ENCODE data around the gene NEAT1. TPM values are rescaled to one million over a fixed set of nuclear protein-coding genes. Genes with fewer than 3 reads are reported as not detected.
A peak's percentile ranks its signal among the peaks of the same experiment; 100 is the strongest.

The NEAT1 gene
- total RNA-seq, 1 experiment from 2014 or later: 564 TPM

DNA sequence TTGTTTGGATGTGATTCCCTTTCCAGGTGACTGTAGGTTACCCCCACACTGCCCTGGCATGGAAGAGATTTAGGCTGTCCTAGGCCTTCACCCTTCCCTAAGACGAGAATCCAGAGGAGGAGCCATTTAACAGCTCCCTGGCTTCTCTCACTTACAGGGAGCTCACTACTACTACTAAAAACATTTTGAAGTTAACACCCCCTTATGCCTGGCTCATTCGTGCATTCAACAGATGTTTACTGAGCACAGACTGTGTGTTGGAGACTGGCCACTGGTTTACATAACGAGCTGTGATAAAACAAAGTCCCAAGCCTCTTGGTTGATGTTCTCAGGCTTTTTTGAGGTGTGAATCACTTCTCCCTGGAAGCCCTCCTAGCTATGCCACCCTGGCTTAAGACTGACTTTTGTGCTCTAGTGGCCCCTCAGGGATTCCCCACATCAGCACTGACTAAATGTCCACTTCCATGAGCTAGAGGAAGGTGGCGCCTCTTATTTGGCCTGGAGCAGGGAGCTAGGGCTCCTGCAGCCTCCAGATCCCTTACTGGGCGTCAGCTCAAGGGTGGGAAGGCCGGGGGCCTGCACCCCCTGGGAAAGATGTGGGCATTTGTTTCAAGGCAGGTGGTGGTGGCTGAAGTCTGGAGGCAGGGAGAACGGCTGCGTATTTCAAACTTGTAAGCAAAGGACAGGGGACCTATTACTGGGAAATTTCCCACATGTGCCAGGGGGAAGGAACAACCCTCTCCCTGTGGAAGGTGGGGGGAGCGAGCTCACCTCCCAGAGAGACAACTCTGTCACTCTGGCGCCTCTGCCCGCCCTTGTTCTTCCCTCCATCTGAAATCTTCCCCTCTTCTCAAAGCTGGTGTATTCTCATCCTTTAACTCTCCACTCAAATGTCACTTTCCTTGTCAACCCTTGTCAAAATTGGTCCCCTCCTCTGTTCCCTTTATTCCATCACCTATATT is 56.9 kb downstream of the NEAT1 start:
- Histone ChIP-seq H3K36me3 (ENCODE audit: control insufficient read depth in 1 of 2, insufficient read depth in 2 of 2, low read length in 2 of 2) (no peaks in the 10 kb centered on the region), H3K27ac (ENCODE audit: low read depth, low read length) (peak overlapping the region; percentile 97), H4K20me1 (ENCODE audit: insufficient read depth) (no peaks in the 10 kb centered on the region), H3K9me2 (ENCODE audit: insufficient read depth) (no peaks in the 10 kb centered on the region), H3K9me3 (ENCODE audit: control insufficient read depth in 1 of 2, insufficient read depth in 1 of 2, low read depth in 1 of 2, low read length in 2 of 2) (no peaks in the 10 kb centered on the region), H3K4me2 (ENCODE audit: low read length) (peak overlapping the region; percentile 10), H3K27me3 (ENCODE audit: insufficient read depth, low read length) (no peaks in the 10 kb centered on the region), H2AFZ (ENCODE audit: low read depth, low read length, poor library complexity, severe bottlenecking) (no peak overlapping the region), H3K4me1 (ENCODE audit: control insufficient read depth in 1 of 2, insufficient read depth in 2 of 2, low read length in 2 of 2) (peaks cover 66 to 78% of the 10 kb centered on the region in 2 experiments), H3K4me3 (replicated peaks in 1 of 2; ENCODE audit: low read depth in 1 of 2, low read length in 2 of 2) (no peak overlapping the region), H3K79me2 (ENCODE audit: insufficient read depth, low read length) (peaks cover 21% of the 10 kb centered on the region), H3K9ac (ENCODE audit: low read length) (peak overlapping the region; percentile 19)
- POLR2A ChIA-PET: interaction anchor here (1.0 to 15.6 kb wide), 8 partner anchors 8 to 63 kb away, joined by 3 to 1499 read pairs (median 7); partner anchors contain the start of genes MALAT1 and NEAT1
- RAD21 ChIA-PET (ENCODE audit: low non-redundant PET in 1 of 2, low total read pairs in 2 of 2, uncharacterized antibody in 2 of 2, unreplicated experiment in 2 of 2): interaction anchor here (0.7 to 3.4 kb wide), 5 partner anchors 8 to 29 kb away, joined by 3 to 13 read pairs (median 5); partner anchors contain the start of gene MALAT1 (in 1 of the 2)
- CTCF ChIA-PET: interaction anchor here (0.9 to 3.3 kb wide), 11 partner anchors 8 to 147 kb away, joined by 3 to 12 read pairs (median 5); partner anchors contain the start of gene DPF2
- DNase-seq (ENCODE audit: low read depth, low spot score): no peak
- intact Hi-C loops (cut with micrococcal nuclease): no loop called here
- TF ChIP-seq POLR2AphosphoS5 (IDR thresholded peaks at IDR 0.05; ENCODE audit: low read depth, low read length) (peak; percentile 27; the same call in 1 of the 2 replicates), CBX3 (IDR thresholded peaks at IDR 0.05; ENCODE audit: low read depth) (no peak), CEBPB (IDR thresholded peaks at IDR 0.05; ENCODE audit: low read depth) (no peak), CTCF (IDR thresholded peaks at IDR 0.05 in 2 of 3, conservative IDR thresholded peaks at IDR 0.05 in 1 of 3; ENCODE audit: borderline replicate concordance in 1 of 3, insufficient read depth in 1 of 3, low read depth in 2 of 3, low read length in 2 of 3) (peak in 2 of 3 experiments; percentile 45 to 51; a peak in 2 of 6 replicates), ZBTB33 (IDR thresholded peaks at IDR 0.05; ENCODE audit: extremely low read depth, insufficient replicate concordance, low read length) (no peak), SIN3A (IDR thresholded peaks at IDR 0.05; ENCODE audit: low read depth) (no peak), ATF3 (IDR thresholded peaks at IDR 0.05) (no peak), EZH2phosphoT487 (IDR thresholded peaks at IDR 0.05; ENCODE audit: borderline replicate concordance) (no peak), ZNF274 (IDR thresholded peaks at IDR 0.05; ENCODE audit: low read depth, low read length) (no peak), ELF1 (IDR thresholded peaks at IDR 0.05; ENCODE audit: borderline replicate concordance, low read depth) (no peak), YY1 (IDR thresholded peaks at IDR 0.05; ENCODE audit: extremely low read depth, insufficient replicate concordance, low read depth, low read length) (no peak), EGR1 (IDR thresholded peaks at IDR 0.05; ENCODE audit: low read depth) (no peak), TCF7L2 (IDR thresholded peaks at IDR 0.05; ENCODE audit: borderline replicate concordance, extremely low read depth, insufficient read depth, insufficient read length) (no peak), RAD21 (IDR thresholded peaks at IDR 0.05; ENCODE audit: low read depth) (no peak), ZFX (IDR thresholded peaks at IDR 0.05) (no peak), POLR2A (IDR thresholded peaks at IDR 0.05; ENCODE audit: borderline replicate concordance, extremely low read depth, insufficient read depth, insufficient read length) (no peak)
- BruUV-seq (replicated peaks): no TSS peak
- peak; percentile 28 for ATAC-seq
